ENCODE measurements around the gene AUTS2.

The AUTS2 gene

DNA sequence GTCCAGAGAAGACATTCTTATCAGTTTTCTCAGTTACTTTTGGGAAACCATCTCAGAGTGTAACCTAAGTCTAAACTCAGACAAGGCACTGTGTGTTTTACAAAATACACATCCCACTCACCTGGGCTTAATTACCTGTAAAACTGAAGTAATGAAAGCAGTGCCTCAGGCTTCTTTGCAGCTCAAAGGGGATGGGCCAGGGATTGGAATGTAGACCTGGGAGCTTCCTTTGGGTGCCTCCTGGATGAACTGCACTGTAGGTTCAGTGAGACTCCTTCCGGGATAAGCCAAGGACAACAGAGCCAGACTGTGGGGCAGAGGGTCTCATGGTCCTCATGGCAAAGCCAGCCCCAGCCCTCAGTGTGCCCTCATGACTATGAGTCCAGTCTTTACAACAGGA, 861.3 kb downstream of the AUTS2 start:
- DNase-seq = no peak

DNA sequence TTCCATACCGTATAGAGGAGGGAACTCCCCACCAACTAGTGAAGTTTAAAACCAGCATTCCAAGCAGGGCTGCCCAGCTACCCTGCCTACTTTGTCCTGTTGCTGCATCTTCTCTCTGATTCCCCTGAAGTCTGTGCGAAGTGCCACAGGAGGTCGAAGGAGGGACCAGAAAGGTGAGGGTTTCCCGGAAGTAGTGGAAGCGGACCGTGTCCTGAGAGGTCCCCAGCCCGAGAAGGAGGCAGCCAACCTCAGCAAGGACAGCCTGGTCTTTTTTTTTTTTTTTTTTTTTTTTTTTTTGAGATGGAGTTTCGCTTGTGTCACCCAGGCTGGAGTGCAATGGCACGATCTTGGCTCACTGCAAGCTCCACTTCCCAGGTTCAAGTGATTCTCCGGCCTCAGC, 861.8 kb downstream of the AUTS2 start:
- no peak for DNase-seq

DNA sequence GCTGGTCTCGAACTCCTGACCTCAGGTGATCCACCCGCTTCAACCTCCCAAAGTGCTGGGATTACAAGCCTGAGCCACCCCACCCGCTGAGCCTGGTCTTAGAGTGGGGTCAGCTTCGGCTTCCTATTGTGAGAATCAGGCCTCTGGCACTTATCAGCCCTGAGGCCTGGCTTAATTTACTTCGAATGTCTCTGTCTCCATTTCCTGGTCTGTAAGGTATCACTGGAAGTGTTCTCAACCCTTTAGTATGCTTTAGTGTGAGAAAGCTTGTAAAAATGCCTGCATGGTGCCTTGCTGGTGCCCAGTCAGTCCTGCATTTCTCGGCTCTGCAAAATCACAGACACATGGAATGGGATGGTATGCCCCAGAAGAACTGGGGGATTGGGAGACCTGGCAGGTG, 862.3 kb downstream of the AUTS2 start:
- DNase-seq = no peak

DNA sequence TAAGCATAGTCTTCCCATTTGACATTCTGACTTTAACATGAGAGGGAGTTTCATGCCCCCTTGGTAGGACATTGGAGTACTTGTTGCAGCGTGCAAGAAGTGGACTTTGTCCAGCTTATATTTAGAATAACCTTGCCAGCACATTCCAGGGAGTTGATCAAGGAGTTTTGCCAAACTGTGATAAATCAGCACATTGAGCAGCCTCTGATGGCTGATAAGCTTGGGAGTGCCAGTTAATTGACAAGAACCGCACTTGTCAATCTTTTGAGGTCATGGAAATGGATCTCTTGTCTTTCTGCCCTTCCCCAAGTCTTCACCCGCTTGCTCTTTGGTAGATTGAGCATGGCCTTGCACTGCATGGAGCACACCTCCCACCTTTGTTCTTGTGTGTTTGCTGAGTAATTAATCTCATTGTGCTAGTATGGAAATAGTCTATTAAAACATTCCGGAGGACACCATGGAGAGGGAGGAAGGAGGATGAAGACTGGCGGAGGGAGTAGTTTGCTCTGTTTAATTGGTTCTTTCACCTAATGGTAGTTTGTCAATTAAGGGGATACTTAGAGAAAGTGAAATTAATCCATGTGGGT, 865.2 kb downstream of the AUTS2 start:
- no peak for DNase-seq

DNA sequence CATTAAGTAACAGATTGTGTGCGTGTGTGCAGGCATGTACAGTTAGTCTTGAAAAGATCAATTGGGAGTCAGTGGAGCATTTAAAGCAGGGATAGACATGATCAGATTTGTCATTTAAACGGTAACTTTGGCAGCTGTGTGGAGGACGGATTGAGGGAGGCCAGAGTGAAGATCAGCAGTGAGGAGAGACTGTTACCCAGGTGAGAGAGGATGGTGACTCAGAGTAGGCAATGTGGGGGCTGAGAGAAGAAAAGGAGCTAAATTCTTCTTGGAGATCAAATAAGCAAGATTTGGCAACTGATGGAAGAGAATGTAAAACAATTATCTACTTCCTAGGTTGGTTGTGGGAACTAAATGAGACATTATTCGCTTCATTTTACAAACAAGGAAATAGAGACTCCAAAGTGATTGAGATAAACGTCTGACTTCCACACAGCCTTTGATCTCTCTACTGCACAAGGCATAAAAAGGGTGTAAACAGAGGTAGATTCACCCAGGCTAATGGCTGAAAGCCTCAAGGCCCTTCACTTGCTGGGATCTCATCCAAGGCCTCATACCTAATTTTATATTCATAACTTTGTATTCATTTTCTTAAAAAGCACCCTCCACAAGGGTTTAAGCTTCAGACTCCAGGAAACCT, 868.6 kb downstream of the AUTS2 start:
- no peak for DNase-seq

DNA sequence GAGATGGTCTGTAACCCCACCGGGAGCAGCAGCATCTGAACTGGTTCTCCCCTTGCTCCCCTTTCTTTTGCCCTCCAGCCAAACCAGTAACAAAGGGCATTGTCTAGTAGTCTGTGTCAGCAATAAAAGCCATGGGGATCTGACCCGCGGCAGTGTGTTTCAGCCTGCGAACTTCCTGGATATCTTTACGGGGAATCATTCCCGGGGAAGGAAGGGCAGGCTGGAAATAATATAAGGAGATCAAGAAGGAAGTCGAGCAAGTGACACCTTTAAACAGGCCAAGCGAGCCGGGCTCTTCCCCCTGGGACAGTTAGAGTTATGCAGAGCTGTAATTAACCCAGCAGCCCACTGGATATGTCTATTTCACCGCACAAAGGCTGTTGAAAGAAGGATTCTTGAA, 872.5 kb downstream of the AUTS2 start:
- DNase-seq = no peak

DNA sequence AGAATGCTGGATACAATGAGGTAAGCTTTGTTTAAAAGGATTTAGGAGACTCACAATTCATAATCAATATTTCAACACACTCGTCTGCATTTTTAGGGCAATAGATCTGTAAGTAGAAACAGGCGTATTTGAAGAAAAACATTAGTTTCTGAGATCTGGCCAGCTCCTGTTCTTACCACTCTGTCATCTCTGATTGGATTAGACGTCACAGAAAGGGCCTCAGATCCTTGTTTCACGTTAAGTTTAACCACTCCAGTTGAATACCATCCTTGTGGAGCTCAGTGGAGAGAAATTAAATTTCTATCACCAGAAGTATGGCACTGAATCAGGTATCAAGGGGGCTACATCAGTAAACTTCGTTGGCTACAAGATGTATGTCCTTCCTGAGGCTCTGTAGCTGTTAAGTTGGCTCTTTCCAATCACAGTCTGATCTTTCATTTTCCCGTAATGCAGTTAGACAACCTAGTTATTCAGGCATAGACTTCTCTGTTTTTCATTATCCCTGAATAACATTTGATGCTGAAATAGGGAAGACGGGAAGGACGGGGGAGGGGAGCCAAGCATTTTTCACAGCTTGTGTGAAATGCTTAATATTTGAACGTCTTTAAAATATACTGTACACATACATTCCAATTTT, 874.4 kb downstream of the AUTS2 start:
- no peak for DNase-seq

DNA sequence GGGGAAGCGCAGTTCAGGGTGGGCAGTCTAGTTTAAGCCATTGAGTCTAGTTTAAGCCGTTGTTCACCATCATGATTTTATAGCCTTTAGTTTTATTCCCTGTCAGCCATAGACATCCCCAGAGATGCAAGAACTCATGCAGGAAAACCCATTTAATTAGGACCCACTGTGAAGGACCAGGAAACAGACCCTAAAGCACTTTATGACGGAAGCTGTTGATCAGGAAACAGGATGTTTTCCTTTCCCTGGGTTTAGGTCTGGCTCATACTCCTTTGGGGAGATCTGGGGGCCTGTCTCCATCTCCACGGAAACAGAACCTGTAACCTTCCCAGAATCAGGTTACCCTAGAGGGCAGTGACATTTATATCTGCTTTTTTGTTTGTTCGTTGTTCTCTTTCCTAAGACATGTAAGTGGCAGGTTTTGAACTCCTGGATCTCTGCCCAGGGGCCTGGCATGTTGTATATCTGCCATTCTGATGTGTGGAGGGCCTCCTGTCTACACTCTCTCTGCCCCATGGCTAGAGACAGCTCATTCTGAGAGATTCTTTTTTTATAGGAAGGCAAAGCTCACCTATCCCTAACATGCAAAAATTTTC, 876.5 kb downstream of the AUTS2 start:
- DNase-seq = peak; percentile 7

DNA sequence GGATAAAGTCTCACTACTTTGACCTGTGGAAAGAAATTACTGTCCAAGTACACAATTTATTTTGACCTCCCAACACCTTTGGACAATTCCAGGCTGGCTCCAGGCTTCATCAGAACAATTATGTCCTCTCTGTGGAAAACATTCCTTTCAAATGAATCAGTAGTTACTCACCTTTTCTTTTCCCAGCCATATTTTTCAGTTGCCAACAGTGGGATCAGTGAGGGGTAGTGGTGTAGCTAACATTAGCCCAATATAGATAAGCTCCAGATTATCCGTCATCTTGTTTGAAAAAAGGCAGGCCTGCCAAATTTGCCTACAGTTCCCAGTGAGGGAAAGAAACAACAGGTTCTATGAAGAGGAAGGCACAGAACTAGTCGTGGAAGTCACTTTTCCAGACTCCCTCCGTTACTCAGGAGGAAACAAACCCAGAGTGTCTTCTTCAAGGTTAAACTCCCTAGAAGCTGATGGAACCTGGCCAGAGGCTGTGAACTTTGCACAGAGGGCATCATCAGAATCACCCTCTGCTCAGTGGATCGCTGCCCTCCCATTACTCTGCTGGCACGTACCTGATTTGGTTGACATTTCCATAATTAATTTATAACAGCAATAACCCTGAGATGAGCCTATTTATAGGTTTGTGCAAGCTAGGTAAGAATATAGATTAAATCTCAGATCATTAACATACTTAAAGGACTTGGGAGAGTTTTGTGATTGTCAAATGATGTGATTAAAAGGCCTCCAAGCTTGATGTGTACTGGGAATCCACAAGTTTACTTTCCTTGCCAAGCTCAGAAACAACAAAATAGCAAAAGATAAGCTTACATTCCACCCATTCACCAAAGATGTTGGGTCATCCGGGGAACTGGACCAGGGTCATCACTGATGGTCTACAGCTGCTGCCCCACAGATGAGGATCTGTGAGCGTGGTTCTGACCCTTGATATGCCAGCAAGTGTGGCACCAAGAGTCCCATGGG, 879.0 kb downstream of the AUTS2 start:
- DNase-seq = no peak

DNA sequence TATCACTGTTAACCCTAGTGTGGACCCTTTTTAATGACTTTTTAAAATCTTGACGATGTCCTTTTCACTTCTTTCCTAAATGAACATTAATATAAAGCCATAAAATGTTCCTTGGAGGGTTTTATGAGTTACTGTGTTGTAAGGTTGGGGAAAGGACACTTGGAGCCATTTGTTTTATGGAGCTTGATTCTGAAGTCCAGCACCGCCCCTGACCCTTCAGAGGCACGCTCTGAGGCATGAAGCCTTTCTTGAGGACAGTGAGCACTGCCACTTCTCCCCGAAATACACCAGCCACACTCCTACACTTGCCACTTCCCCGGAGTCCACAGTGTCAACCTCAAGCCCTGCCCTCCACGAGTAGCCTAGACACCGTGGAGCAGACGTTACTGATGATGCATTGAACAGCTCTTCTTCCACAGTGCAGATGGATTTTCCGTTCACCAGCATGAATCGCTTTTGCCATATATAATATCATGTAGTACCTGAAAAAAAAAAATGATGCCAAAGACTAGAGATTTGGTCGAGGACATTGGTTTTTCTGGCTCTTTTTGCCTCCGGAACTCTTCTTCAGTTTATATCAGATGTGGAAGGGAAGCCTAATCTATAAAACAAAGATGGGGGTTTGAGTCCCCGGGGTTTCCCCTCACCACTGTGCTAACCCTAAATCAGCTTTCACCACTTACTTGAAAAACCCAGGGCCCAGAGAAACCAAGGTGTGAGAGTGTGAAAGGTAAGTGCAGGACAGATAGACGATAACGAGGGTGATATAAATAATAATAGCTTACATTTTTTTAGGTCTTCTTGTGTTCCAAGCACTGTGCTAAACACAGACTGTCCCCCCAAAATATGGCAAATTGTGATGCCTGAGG, 881.1 kb downstream of the AUTS2 start:
- no peak for DNase-seq

DNA sequence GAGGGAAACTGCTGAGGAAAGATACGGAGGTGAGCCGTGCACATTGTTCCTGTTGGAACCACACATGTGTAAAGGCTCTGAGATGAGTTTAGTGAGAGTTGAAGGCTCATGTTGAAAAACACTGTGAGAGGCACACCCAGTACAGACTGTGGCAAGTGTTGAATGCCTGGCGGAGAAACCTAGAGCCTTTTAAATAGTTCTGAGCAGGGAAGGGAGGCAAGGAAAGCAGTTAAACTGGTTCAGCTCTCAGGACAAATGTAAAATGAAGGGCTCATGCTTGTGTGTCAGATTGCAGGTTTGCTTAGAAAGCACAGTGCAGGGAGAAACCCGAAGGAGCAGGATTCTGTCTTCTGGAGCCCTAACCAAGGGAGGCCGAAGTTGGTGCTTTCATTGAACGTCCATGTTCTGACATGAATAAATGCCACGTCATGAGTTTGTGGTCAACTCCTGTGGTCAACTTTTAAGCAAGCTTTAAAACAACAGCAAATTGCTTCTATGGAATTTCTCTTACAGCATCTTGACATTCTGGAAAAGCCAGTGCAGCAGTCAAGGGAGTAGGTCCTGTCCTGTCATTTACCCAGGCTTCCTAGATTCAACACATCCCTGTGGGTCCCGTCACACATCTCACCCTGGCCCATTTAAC, 882.8 kb downstream of the AUTS2 start:
- DNase-seq = no peak

DNA sequence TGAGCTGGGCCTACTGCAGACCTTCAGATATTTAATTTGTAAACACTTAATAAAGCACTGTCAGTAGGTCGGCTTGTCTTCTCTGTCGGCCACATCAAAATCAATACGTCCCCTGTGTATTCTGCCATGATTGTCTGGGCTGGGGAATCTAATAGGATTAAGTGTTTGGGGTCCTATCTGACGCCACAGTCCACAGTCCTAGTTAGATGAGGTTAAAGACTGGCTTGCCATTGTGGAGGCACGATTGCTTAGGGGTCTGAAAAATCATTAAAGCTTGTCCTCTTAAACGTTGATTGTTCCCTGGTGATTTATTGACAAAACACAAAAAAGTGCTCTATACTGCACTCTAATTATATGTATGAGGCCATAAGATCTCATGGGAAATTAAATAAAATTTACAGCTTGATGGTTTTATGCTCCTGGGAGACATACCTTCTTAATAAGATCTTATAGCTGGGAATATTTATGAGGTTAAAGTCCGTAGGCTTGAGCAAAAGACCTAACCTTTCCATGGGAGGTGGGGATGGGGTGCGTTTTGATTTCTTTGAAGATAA, 883.4 kb downstream of the AUTS2 start:
- DNase-seq = no peak

DNA sequence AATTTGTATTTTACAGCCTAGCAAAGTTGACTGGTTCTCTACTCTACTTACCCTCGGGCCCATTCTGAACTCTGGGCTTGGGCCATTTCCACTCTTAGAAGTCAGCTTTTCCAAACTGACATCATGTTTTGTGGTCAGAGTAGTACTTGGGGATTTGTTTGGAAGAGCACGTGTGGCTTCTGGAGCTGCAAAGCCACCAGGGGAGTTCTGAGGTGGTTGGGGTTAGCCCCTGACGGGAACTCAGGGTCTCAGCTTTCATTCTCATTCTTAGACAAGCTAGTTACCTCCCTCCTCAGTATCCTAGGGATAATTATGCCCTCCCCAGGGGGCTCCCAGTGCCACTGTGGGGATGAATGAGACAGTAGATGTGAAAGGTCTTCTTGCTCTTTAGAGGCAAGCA, 886.0 kb downstream of the AUTS2 start:
- no peak for DNase-seq

DNA sequence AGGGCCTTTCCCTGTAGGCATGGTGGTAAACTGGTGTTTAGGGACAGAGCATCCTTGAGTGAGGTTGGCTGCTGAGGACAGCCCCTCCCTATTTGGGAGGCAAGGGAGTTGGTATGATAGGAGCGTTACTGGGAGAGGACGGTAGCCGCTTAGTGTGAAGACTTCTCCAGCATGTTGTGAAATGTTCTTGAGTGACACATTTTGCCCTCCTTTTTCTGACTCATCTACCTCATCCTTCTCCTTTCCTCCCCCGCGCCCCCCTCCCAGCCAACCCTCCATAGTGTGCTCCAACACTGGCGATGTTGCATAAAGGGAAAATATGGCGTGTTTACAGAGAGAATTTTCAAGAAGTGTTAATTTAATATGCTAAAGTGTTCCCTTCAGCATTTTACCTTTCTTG, 888.7 kb downstream of the AUTS2 start:
- no peak for DNase-seq

DNA sequence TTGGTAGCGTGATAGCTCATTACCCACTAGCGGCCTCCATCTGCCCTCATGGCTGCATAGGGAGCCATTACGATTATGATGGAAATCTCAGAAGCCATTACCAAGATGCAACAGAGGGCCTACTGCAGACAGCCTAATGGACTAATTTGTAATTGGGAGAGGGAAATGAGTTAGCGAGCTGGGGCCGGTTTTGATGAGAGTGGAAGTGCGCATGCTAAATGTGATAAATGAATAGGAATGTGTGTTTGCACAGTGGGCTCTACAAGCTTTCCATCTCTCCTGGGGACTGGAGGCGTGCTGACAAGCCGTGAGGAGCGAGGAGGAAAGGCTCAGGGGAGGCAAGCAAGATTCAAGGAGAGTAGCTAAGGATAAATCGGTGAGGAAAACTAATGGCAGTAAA, 889.2 kb downstream of the AUTS2 start:
- DNase-seq = no peak

DNA sequence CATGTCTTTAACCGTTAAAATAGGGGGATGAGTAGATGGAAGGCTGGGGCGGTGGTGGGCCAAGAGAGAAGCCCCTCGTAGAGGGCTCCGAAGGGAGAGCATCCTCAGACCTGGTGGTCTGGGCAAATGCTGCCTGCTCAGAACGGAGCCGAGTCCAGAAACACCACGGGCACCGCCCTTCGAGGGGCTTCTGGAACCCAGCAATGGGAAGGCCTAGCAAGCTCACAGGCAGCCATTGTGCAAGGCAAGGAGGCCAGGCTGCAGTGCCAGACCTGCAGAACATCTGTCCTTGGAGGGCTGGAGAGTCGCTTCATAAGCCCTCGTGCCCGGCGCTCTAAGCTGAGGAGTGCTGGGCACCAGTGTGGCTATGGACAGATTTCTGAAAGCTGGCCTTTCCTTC, 889.6 kb downstream of the AUTS2 start:
- no peak for DNase-seq

DNA sequence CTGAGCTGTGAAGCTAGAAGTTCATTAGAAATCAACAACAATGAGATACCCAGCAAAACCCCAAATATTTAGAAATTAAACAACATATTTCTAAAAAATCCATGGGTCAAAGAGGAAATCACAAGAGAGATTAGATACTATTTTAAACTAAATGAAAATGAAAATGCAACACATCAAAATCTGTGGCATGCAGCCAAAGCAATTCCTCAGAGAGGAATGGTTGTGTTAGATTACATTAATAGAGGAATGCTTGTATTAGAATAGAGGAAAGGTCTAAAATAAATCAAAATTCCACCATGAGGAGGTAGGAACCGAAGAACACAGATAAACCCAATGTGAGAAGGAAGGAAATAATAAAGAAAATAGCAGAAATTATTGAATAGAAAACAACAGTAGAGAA, 891.5 kb downstream of the AUTS2 start:
- no peak for DNase-seq

DNA sequence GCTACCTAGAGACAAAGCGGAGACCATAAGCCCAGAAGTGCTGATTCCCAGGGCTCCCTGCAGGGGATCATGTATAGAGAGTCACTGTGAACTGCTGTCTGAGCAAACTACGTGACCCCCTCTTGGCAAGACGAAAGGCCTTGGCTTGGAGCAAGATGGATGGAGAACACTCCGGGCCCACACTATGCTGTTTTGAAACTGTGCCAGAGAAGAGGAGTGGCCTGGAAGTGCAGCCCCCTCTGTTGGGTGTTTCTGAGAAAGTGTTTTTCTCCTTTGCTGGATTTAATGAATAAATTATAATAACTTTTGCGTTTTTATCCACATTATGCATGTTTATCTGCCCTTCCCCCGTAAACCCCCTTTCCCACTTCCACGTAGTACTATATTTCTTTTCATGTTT, 894.4 kb downstream of the AUTS2 start:
- DNase-seq = no peak

DNA sequence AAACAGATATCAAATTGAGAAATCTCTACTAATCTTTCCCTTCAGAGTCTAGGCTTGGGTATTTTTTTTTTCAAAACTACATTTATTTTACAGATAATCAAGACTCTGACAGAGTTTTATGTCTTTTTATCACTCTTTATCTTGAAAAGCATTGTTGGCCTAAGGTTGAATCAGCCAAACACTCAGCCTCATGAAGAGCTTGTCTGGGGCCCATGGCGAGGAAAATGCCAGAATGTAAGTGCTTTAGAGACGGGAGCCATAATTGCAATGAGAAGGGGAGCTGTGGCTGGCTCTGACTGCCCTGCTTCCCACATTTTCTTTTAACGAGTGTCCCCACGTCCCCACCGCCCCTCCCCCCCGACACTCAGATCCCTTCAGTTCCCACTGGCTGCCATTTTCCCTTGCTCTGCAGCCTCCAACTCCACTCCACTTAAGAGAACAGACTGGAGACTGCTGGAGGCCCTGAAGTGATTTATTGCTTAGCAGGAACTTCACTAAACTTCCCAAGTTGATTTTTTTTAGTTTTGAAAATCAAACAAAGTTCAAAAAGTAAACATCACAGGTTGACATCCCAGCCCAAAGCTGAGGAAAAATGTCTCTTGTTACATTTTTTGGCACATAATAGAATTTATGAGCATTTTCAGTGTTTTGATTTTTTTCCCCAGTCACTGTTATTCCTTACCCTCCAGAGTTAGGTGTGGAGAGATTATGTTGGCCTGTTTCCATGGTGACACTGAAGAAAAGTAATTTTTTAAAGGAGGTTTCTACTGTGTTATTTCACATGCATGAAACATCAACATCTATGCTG, 896.2 kb downstream of the AUTS2 start:
- no peak for DNase-seq

DNA sequence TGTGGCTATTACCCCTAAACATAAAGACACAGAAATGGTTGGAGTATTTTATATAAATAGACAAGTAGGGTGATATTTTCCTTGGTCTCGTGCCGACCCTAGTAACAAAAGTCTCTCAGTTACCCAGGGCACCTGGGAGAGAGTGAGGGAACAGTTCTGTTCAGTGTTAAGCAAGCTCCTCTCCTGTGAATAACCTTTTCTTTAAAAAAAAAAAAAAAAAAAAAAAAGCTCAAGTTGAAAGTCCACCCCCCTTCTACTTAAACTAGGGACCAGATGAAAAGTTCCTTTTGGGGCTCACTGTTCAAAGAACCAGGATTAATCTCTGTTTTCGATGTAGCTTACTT, 896.7 kb downstream of the AUTS2 start:
- no peak for DNase-seq

DNA sequence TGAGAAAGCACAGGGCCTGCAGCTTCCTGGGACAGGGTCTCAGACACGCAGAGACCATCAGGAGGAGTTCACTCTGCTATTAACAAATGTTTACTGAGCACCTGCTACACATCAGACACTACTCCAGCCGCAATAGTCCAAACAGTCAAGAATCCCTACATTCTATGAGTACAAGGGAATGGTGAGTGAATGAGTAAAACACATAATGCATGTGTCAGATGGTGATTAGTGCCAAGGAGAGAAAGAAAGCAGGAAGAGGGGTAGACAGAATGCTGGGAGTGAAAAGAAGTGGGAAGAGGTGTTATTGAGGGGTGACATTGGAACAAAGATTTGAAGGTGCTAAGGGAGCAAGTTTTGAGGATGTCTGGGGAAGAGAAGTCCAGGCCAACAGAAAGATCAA, 899.5 kb downstream of the AUTS2 start:
- no peak for DNase-seq

Measured in NCI-H2029 (cell line).